NT2/D1 (cell line): ENCODE data around the gene RPS6KA4.

ENCODE experiments used
- YY1 ChIP-seq: IDR thresholded peaks from 2 replicates; pipeline ENCODE4 v1.6.1; 2011; ENCODE audit not compliant: insufficient read length, insufficient read depth
- ZNF274 ChIP-seq: IDR thresholded peaks from 2 replicates; pipeline ENCODE4 v1.6.1; 2011; ENCODE audit warnings: mild to moderate bottlenecking, low read depth, low read length

- no peak for TF ChIP-seq YY1
- TF ChIP-seq ZNF274 = no peak
These were observed 2.2 kb upstream of the RPS6KA4 start for GRCh38 chr11:64356498-64357411.
